Smooth muscle cell (in vitro differentiated cells): ENCODE results near the gene TMEM74B. TPM values are rescaled to one million over a fixed set of nuclear protein-coding genes. Genes with fewer than 3 reads are reported as not detected.

Experiments used
- DNase-seq: peaks from one replicate; lab custom pipeline; 2025; ENCODE audit not compliant: unreplicated experiment; lab: John Stamatoyannopoulos, UW
- H2AFZ ChIP-seq: fragments of 200-600 bp; sonication (generic); 2 replicates; pipeline ENCODE4 v1.6.0; 2016; ENCODE audit warnings: antibody characterized with exemption, low read depth, mild to moderate bottlenecking
- H3F3A ChIP-seq: fragments of 200-600 bp; sonication (generic); 2 replicates; pipeline ENCODE4 v1.6.0; 2017; ENCODE audit warnings: antibody characterized with exemption, low read depth
- H3K27ac ChIP-seq: fragments of 200-600 bp; sonication (generic); 2 replicates; pipeline ENCODE4 v1.5.1; 2016; ENCODE audit warnings: low read depth, mild to moderate bottlenecking
- H3K27me3 ChIP-seq: fragments of 200-600 bp; sonication (generic); 2 replicates; pipeline ENCODE4 v1.6.1; 2016; ENCODE audit warnings: low read depth, mild to moderate bottlenecking
- H3K36me3 ChIP-seq: fragments of 200-600 bp; sonication (generic); 2 replicates; pipeline ENCODE4 v1.5.1; 2016; ENCODE audit warnings: low read depth
- H3K4me1 ChIP-seq: fragments of 200-600 bp; sonication (generic); 2 replicates; pipeline ENCODE4 v1.5.1; 2016; ENCODE audit warnings: low read depth
- H3K4me2 ChIP-seq: fragments of 200-600 bp; sonication (generic); 2 replicates; pipeline ENCODE4 v1.6.0; 2016; ENCODE audit warnings: mild to moderate bottlenecking
- H3K4me3 ChIP-seq: fragments of 200-600 bp; sonication (generic); 2 replicates; pipeline ENCODE4 v1.5.1; 2016; ENCODE audit warnings: mild to moderate bottlenecking
- H3K79me2 ChIP-seq: fragments of 200-600 bp; sonication (generic); 2 replicates; pipeline ENCODE4 v1.6.0; 2016; ENCODE audit warnings: low read depth, mild to moderate bottlenecking
- H3K9ac ChIP-seq: fragments of 200-600 bp; sonication (generic); 2 replicates; pipeline ENCODE4 v1.6.0; 2016; ENCODE audit warnings: low read depth
- H3K9me3 ChIP-seq: fragments of 200-600 bp; sonication (generic); replicated peaks from 2 replicates; pipeline ENCODE4 v1.5.1; 2016; ENCODE audit warnings: low read depth
- H4K20me1 ChIP-seq: fragments of 200-600 bp; sonication (generic); 2 replicates; pipeline ENCODE4 v1.6.0; 2016; ENCODE audit warnings: low read depth
- WGBS: methylation state at CpG from one replicate; pipeline ENCODE4 v1.1.7; 2016; ENCODE audit warnings: low lambda C conversion rate; 5-methylcytosine and 5-hydroxymethylcytosine counted together
- polyA plus RNA-seq: library from polyadenylated mRNA; unstranded; fragments of >200 nt; fragmentation: Nextera tagmentation; extraction: Ambion mirVana; gene quantifications from 2 replicates; pipeline ENCODE4 v1.2.1, GENCODE V29; 2016
- total RNA-seq: library from RNA; depleted of rRNA; stranded (reverse); fragments of >200 nt; gene quantifications from 2 replicates; pipeline ENCODE4 v1.2.3, GENCODE V29; 2014
- TF ChIP-seq, protein P1 (sequence below): fragments of 200-600 bp; sonication (generic); IDR thresholded peaks from 2 replicates; pipeline ENCODE4 v1.5.1; 2017; ENCODE audit warnings: borderline replicate concordance, mild to moderate bottlenecking, antibody characterized with exemption; ENCODE audit not compliant: insufficient read depth, poor library complexity, severe bottlenecking

TMEM74B gene
- total and polyA plus RNA-seq, 2 experiments from 2014 or later, result 0.94 TPM; not detected in 1

- no peak overlapping the region for H3K27ac ChIP-seq
- no peaks in the 10 kb centered on the region for H3F3A ChIP-seq
- no peaks in the 10 kb centered on the region for H3K36me3 ChIP-seq
- no peaks in the 10 kb centered on the region for H4K20me1 ChIP-seq
- H3K4me1 ChIP-seq, result no peaks in the 10 kb centered on the region
- no peak overlapping the region for H3K4me3 ChIP-seq
- no peak overlapping the region for H3K4me2 ChIP-seq
- no peak overlapping the region for H2AFZ ChIP-seq
- peaks cover 5% of the 10 kb centered on the region for H3K27me3 ChIP-seq
- no peaks in the 10 kb centered on the region for H3K79me2 ChIP-seq
- no peaks in the 10 kb centered on the region for H3K9me3 ChIP-seq
- H3K9ac ChIP-seq, result no peak overlapping the region
- no peak for DNase-seq
- WGBS, result 84% methylated on average over 7 of the region's 7 CpGs
- TF ChIP-seq, protein P1, sequence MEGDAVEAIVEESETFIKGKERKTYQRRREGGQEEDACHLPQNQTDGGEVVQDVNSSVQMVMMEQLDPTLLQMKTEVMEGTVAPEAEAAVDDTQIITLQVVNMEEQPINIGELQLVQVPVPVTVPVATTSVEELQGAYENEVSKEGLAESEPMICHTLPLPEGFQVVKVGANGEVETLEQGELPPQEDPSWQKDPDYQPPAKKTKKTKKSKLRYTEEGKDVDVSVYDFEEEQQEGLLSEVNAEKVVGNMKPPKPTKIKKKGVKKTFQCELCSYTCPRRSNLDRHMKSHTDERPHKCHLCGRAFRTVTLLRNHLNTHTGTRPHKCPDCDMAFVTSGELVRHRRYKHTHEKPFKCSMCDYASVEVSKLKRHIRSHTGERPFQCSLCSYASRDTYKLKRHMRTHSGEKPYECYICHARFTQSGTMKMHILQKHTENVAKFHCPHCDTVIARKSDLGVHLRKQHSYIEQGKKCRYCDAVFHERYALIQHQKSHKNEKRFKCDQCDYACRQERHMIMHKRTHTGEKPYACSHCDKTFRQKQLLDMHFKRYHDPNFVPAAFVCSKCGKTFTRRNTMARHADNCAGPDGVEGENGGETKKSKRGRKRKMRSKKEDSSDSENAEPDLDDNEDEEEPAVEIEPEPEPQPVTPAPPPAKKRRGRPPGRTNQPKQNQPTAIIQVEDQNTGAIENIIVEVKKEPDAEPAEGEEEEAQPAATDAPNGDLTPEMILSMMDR, result no peak
Observed at GRCh38 chr20:1199212-1199873, 14.6 kb upstream of the TMEM74B start.

DNA sequence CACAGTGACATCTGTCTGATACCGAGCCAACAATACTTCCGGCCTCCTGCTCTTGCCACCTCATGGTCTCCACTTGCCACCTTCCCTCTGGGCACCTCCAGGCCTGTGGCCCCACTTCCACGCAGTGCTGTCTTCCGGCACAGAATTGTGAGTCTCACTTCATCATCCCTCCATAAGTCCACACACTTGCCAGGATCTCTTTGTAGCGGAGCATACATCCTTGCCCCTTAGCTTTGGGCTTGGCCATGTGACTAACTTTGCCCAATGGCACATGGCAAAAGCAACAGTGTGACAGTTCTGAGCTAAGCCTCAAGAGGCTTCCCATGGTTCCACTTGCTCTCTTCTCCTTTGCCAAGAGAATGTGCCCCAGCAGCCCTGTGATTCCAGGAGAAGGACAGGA, 14.0 kb upstream of the TMEM74B start:
- Histone ChIP-seq H3K4me2 (no peak overlapping the region), H3K9ac (no peak overlapping the region), H3K9me3 (no peaks in the 10 kb centered on the region), H3K4me3 (no peak overlapping the region), H3K27ac (no peak overlapping the region), H3K4me1 (no peaks in the 10 kb centered on the region), H4K20me1 (no peaks in the 10 kb centered on the region), H3K79me2 (no peaks in the 10 kb centered on the region), H2AFZ (no peak overlapping the region), H3K36me3 (no peaks in the 10 kb centered on the region), H3K27me3 (peaks cover 5% of the 10 kb centered on the region), H3F3A (no peaks in the 10 kb centered on the region)
- 98% methylated on average over 5 of the region's 5 CpGs for WGBS
- TF ChIP-seq, protein P1, result no peak
- DNase-seq, result no peak

DNA sequence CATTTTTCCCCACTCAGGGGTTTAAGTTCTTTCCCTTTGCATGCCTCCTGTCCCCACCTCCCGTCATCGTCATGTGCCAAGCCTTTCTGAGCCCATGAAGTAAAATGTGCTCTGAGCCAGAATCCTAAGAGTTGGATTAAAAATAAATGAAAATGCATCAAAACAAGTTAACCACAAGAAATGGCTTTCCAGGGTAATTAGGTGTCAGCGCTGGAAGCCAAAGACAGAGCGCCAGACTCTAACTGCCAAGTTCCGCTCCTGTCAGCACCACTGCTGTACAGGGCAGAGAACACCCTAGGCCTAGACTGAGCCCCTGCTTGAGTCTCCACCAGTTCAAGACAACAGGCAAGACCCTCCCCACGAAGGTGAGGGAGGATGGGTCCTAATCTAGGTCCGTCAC, 13.0 kb upstream of the TMEM74B start:
- Histone ChIP-seq H3K27me3 (peaks cover 5% of the 10 kb centered on the region), H3K36me3 (no peaks in the 10 kb centered on the region), H4K20me1 (no peaks in the 10 kb centered on the region), H3K4me1 (no peaks in the 10 kb centered on the region), H2AFZ (no peak overlapping the region), H3K9me3 (no peaks in the 10 kb centered on the region), H3K9ac (no peak overlapping the region), H3F3A (no peaks in the 10 kb centered on the region), H3K79me2 (no peaks in the 10 kb centered on the region), H3K4me3 (no peak overlapping the region), H3K27ac (no peak overlapping the region), H3K4me2 (no peak overlapping the region)
- no peak for DNase-seq
- TF ChIP-seq, protein P1, result no peak
- WGBS, result 85% methylated on average over 7 of the region's 7 CpGs

DNA sequence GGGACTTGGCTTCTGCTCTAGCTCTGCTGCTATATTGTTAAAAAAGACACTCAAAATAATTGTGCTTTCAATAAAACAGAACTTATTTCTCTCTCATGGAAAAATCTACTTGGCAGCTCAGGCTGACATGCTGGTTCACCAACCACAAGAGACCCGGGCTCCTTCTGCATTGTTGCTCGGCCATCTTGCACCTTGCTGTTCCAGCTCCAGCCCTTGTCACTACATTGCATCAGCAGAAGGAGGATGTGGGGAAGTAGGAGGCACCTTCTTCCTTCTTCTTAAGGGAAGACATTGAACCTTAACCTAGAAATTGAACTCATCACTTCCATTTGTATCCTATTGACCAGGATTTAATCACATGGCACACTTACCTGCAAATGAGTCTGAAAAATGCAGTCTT, 11.9 kb upstream of the TMEM74B start:
- Histone ChIP-seq H3K4me1 (no peaks in the 10 kb centered on the region), H3K4me2 (no peak overlapping the region), H3K9me3 (no peaks in the 10 kb centered on the region), H4K20me1 (no peaks in the 10 kb centered on the region), H3K27me3 (peaks cover 5% of the 10 kb centered on the region), H3K79me2 (no peaks in the 10 kb centered on the region), H3K27ac (no peak overlapping the region), H3K4me3 (no peak overlapping the region), H3K9ac (no peak overlapping the region), H2AFZ (no peak overlapping the region), H3F3A (no peaks in the 10 kb centered on the region), H3K36me3 (no peaks in the 10 kb centered on the region)
- no peak for DNase-seq
- TF ChIP-seq, protein P1, result no peak
- 94% methylated on average over 2 of the region's 2 CpGs for WGBS
